Non-pigmented ciliary epithelial cell (primary cell): ENCODE measurements around the gene ICOSLG.
"Not testable (repeated sequence)": the region's sequence is repeated elsewhere in the genome, so short reads cannot be mapped to it uniquely, and the experiment has no call there.

ENCODE experiments used
- DNase-seq: peaks from one replicate; pipeline ENCODE4 v3.0.0-alpha.2; 2010; ENCODE audit warnings: low read depth

The ICOSLG gene, protein sequence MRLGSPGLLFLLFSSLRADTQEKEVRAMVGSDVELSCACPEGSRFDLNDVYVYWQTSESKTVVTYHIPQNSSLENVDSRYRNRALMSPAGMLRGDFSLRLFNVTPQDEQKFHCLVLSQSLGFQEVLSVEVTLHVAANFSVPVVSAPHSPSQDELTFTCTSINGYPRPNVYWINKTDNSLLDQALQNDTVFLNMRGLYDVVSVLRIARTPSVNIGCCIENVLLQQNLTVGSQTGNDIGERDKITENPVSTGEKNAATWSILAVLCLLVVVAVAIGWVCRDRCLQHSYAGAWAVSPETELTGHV

GRCh38 chr21:44240842-44241241 is at the start of gene ICOSLG:
Gene ICOSLG (minus strand): TSS chr21:44240943. CDS start chr21:44240817, 126 bp downstream.
- DNase-seq = not testable (repeated sequence)

GRCh38 chr21:44289381-44290010 is 48.8 kb upstream of the ICOSLG start:
- DNase-seq = no peak

DNA sequence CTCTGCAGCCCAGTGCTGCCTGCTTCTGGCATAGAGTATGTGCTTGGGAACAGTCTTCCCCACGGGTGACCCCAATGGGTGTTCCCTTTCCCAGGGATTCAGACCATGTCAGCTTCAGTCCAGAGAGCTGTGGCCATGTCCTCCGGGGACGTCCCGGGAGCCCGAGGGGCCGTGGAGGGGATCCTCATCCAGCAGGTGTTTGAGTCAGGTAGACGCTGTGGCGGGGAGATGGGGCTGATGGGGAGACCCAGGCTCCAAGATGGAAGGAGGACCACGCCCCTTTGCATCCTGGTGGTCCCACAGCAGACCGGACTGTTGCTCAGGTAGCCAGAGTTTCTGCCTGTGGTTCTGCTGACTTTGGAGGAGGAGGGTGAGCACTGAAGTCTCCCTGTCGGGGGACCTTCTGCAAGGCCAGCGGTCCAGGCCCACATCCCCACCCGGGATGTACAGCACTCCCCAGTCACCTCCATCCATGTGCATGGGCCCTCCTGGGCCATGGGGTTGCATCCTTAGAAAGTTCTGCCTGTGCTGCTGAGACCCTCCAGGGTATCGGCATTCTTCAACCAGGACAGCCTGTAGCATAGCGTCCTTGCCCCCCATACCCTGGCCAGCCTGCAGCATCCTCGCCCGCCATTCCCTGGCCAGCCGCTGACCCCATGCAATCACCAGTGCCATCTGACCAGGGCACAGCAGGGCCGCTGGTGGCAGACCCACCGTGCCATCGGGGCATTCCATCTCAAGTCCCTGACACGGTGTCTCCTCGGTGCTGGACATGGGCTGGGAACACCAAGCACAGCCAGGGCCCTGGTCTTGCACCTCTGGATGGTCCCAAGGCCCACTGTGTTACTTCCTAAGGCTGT is 47.7 kb upstream of the ICOSLG start:
- DNase-seq = no peak

- no peak for DNase-seq
Observed at GRCh38 chr21:44286716-44287632, 46.2 kb upstream of the ICOSLG start.

DNA sequence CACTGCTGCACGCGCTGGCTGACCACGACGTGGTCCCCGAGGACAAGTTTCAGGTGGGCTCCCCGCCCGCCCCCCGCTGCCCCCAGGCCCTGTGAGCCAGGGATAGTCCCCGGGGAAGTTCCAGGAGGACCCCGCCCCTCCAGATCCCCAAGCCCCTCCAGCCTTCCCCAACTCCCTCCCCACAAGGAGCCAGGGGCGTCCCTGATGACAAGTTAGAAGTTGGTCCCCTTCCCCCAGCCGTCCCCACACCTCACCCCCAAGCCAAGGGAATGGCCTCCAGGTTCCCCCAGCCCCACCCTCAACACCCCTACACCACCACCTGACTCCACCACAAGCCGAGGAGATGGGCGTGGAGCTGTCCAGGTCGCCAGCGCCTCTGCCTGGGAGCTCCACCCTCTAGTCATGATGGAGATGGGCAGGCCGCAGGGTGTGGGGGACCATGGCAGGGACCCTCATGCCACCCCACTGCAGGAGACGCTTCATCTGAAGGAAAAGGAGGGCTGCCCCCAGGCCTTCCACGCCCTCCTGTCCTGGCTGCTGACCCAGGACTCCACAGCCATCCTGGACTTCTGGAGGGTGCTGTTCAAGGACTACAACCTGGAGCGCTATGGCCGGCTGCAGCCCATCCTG is 45.5 kb upstream of the ICOSLG start:
- DNase-seq = no peak

DNA sequence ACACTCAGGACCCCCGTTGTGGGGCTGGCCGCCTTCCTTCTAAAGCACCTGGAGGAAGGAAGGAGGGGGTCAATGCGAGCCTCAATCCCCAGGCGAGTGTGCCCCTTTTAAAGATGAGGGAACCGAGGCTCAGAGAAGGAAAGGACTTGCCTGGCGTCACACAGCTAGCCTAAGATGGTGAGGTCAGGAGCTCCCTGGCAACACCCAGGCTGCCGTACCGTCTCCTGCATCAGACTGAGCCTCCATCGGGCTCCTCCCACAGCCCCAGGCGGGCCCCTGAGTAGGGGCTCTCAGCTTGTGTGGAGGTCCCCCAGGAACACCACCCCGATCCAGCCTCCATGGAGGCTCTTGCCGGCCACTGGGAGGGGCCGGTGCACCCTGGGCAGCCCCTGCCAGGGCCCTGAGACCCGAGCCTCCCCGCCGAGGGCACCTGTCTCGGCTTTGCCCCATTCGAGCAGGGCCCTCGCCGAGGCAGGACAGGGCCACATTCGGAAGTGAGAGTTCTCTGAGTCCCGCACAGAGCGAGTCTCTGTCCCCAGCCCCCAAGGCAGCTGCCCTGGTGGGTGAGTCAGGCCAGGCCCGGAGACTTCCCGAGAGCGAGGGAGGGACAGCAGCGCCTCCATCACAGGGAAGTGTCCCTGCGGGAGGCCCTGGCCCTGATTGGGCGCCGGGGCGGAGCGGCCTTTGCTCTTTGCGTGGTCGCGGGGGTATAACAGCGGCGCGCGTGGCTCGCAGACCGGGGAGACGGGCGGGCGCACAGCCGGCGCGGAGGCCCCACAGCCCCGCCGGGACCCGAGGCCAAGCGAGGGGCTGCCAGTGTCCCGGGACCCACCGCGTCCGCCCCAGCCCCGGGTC is 44.6 kb upstream of the ICOSLG start, which contains the start of gene AIRE:
Gene AIRE (plus strand): TSS at position 739 of the 855 bp plus-strand sequence. CDS start 131 bp downstream, outside the sequence.
- no peak for DNase-seq

GRCh38 chr21:44283948-44284347 is 43.2 kb upstream of the ICOSLG start:
- DNase-seq = no peak

DNA sequence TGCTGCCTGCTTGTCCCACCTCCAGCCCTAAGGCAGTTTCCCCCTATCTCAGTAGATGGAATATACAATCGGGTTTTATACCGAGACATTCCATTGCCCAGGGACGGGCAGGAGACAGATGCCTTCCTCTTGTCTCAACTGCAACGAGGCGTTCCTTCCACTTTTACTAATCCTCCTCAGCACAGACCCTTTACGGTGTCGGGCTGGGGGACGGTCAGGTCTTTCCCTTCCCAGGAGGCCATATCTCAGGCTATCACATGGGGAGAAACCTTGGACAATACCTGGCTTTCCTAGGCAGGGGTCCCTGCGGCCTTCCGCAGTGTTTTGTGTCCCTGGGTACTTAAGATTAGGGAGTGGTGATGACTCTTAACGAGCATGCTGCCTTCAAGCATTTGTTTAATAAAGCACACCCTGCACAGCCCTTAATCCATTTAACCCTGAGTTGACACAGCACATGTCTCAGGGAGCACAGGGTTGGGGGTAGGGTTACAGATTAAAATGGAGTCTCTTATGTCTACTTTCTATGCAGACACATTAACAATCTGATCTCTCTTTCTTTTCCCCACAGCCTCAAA is 42.6 kb upstream of the ICOSLG start:
- DNase-seq = not testable (repeated sequence)

DNA sequence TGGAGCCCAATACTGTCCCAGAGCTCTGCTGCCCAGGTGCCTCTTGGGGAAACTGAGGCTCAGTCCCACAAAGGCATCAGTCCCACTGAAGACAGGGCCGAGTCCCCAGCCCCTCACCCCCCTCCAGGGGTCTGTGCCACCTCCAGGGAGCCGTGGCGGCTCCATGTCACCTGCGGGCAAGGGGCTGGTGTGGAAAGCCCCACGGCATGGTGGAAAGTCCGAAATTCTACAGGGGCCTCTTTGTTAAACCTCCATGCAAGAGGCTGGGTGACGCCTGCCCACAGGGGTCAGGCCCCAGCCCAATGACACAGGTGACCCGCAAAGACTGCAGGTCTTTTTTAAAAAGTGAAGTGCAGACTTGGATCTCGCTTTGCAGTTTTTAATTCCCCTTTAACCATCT is 41.6 kb upstream of the ICOSLG start:
- DNase-seq = no peak

- DNase-seq = no peak
Observed at GRCh38 chr21:44281801-44282200, 41.1 kb upstream of the ICOSLG start.

DNA sequence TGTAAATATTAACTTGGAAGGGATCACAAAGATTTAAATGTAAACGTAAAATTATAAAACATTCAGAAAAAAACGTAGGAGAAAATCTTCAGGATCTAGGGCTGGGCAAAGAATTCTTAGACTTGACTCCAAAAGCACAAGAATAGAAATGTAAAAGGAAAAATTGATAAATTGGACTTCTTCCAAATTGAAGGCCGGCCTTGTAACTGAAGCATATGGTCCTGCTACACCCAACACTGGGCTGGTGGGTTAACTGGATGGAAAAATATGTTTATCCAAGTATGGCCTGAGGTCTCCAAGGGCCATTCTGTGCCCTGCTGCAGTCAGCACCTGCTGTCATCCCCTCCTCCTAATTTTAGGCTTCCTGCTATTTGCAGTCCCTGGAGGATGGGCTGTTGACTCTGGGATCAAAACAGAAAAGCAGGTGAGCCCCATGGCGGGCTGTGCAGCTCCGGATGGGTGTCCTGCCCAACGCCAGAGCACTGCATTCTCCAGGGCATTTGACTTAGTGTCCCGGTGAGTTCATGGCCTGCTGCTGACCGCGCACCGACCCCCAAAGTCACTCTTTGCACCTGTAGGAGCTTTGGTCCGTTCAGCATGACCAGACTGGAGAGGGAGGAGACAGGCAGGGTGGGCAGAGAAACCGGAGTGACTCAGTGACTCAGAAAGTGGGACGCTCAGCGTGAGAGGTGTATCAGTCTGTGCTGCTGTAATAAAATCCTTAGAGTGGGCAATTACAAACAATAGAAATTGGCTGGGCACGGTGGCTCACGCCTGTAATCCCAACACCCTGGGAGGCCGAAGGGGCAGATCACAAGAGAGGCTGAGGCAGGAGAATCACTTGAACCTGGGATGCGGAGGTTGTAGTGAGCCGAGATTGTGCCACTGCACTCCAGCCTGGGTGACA is 38.9 kb upstream of the ICOSLG start:
- no peak for DNase-seq

DNA sequence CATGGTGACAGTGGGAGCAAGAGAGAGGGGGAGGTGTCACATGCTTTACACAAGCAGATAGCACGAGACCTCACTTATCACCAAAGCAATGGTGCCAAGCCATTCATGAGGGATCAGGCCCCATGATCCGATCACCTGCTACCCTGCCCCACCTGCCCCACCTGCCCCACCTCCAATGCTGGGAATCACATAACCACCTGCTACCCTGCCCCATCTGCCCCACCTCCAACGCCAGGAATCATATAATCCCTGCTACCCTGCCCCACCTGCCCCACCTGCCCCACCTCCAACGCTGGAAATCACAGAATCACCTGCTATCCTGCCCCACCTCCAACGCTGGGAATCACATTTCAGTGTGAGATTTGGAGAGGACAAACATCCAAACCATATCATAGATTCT is 34.3 kb upstream of the ICOSLG start:
- no peak for DNase-seq

GRCh38 chr21:44273046-44273445 is 32.3 kb upstream of the ICOSLG start:
- no peak for DNase-seq

GRCh38 chr21:44272284-44272858 is 31.6 kb upstream of the ICOSLG start:
- no peak for DNase-seq

GRCh38 chr21:44271558-44272283 is 31.0 kb upstream of the ICOSLG start:
- DNase-seq = no peak

GRCh38 chr21:44269090-44269489 is 28.3 kb upstream of the ICOSLG start:
- no peak for DNase-seq

DNA sequence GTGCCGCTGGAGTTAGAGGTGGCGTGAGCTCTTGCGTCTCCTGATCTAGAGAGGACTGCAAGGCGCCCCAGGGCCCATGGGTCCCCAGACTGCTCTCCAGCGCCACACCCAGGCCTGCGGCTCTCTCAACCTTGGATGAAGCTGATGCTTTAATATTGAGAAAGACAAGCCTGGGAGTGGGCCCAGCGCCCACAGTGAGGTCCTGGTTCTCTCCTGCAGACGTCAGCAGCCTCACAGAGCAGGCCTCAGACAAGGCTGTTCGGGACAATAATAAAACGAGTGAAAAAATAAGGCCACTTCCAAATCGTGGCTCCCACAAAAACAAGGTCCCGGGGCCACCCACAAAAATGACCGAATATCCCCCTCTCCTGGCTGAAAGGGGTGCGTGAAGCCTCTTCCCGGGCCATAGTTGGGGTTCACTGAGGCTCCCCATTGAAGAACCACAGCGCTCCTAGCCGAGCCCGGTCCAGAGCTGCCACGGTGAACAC is 27.0 kb upstream of the ICOSLG start:
- DNase-seq = no peak
